Chondrocyte (in vitro differentiated cells): ENCODE measurements around the gene ZNF628. TPM values are rescaled to one million over a fixed set of nuclear protein-coding genes. Genes with fewer than 3 reads are reported as not detected.

ENCODE experiments used
- DNase-seq: peaks from one replicate; pipeline ENCODE4 v3.0.0; 2021; ENCODE audit warnings: mixed read lengths, low spot score
- H3K27ac Mint-ChIP-seq: one replicate; pipeline ENCODE4 v1.8.0; 2021; ENCODE audit warnings: mild to moderate bottlenecking, moderate library complexity, mixed read lengths; ENCODE audit not compliant: unreplicated experiment
- H3K27me3 Mint-ChIP-seq: 2 replicates; pipeline ENCODE4 v1.8.0; 2021; ENCODE audit warnings: low read depth, mixed read lengths
- H3K36me3 Mint-ChIP-seq: 2 replicates; pipeline ENCODE4 v1.8.0; 2021; ENCODE audit warnings: low read depth, mixed read lengths
- H3K4me1 Mint-ChIP-seq: 2 replicates; pipeline ENCODE4 v1.8.0; 2021; ENCODE audit warnings: low read depth, mild to moderate bottlenecking, mixed read lengths
- H3K4me3 Mint-ChIP-seq: one replicate; pipeline ENCODE4 v1.8.0; 2021; ENCODE audit warnings: mild to moderate bottlenecking, moderate library complexity, mixed read lengths; ENCODE audit not compliant: unreplicated experiment
- H3K9me3 Mint-ChIP-seq: 2 replicates; pipeline ENCODE4 v1.8.0; 2021; ENCODE audit warnings: low read depth, mixed read lengths
- total RNA-seq: library from RNA; stranded (reverse); gene quantifications from 3 replicates; pipeline ENCODE4 v1.2.1, GENCODE V29; 2021
- TF ChIP-seq, protein P1 (sequence below): fragments of 200-600 bp; sonication (generic); IDR thresholded peaks from 2 replicates; pipeline ENCODE4 v1.5.0; 2021; ENCODE audit warnings: antibody characterized with exemption, mild to moderate bottlenecking, moderate library complexity

ZNF628 gene
- total RNA-seq, 1 donor from 2014 or later: 9.4 TPM

DNA sequence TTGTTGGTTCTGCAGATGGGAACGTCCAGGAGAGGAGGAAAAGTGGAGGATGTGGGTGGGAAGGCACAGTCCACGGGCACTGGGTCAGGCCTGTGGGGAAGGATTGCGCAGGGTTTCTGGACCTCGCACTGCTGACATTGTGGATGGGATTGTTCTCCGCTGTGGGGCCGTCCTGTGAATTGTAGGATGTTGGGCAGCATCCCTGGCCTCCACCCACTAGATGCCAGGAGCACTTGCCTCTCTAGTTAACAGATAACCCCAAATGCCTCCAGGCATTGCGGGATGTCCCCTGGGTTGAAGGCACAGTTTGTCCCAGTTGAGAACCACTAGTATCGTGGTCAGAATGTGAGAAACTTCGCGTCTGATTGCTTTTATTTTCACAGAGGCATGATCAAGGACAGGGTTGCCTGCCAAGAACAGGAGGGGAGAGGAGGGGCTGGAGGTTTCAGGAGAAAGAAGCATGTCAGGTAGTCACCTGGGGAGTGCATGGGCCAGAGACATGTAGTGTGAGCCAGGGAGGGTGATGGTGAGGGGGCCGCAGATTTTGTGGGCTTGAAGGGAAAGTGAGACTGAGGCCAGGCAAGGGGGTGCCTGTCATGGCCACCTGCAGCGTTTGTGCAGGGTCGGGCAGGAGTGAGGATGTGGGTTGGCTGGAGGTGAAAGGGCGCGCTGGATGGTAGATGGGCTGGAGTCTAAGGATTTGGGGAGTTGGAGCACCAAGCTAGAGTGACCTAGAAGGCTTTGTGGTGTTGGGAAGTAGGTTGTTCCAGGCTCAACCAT, 3.2 kb downstream of the ZNF628 start:
- peaks cover 38% of the 10 kb centered on the region for H3K4me1 Mint-ChIP-seq
- no peak for DNase-seq
- H3K9me3 Mint-ChIP-seq: no peaks in the 10 kb centered on the region
- no peaks in the 10 kb centered on the region for H3K36me3 Mint-ChIP-seq
- H3K4me3 Mint-ChIP-seq: peak overlapping the region; percentile 26
- H3K27me3 Mint-ChIP-seq: no peaks in the 10 kb centered on the region
- peak overlapping the region; percentile 3 for H3K27ac Mint-ChIP-seq
- TF ChIP-seq, protein P1, sequence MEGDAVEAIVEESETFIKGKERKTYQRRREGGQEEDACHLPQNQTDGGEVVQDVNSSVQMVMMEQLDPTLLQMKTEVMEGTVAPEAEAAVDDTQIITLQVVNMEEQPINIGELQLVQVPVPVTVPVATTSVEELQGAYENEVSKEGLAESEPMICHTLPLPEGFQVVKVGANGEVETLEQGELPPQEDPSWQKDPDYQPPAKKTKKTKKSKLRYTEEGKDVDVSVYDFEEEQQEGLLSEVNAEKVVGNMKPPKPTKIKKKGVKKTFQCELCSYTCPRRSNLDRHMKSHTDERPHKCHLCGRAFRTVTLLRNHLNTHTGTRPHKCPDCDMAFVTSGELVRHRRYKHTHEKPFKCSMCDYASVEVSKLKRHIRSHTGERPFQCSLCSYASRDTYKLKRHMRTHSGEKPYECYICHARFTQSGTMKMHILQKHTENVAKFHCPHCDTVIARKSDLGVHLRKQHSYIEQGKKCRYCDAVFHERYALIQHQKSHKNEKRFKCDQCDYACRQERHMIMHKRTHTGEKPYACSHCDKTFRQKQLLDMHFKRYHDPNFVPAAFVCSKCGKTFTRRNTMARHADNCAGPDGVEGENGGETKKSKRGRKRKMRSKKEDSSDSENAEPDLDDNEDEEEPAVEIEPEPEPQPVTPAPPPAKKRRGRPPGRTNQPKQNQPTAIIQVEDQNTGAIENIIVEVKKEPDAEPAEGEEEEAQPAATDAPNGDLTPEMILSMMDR: no peak

DNA sequence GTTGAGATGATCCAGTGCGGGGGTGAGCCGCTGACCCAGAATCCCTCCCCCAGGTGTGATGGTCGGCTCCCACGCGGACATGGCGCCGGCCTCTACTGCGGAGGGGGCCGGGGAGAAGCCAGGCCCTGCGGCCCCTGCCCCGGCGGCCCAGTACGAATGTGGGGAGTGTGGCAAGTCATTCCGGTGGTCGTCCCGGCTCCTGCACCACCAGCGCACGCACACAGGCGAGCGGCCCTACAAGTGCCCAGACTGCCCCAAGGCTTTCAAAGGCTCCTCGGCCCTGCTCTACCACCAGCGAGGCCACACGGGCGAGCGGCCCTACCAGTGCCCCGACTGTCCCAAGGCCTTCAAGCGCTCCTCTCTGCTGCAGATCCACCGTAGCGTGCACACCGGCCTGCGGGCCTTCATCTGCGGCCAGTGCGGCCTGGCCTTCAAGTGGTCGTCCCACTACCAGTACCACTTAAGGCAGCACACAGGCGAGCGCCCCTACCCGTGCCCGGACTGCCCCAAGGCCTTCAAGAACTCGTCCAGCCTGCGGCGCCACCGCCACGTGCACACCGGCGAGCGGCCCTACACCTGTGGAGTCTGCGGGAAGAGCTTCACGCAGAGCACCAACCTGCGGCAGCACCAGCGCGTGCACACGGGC, 4.9 kb downstream of the ZNF628 start:
- H3K9me3 Mint-ChIP-seq: no peaks in the 10 kb centered on the region
- H3K27ac Mint-ChIP-seq: no peak overlapping the region
- DNase-seq: peak; percentile 81
- H3K4me1 Mint-ChIP-seq: peaks cover 36% of the 10 kb centered on the region
- no peak overlapping the region for H3K4me3 Mint-ChIP-seq
- no peaks in the 10 kb centered on the region for H3K27me3 Mint-ChIP-seq
- H3K36me3 Mint-ChIP-seq: no peaks in the 10 kb centered on the region
- TF ChIP-seq, protein P1: no peak

DNA sequence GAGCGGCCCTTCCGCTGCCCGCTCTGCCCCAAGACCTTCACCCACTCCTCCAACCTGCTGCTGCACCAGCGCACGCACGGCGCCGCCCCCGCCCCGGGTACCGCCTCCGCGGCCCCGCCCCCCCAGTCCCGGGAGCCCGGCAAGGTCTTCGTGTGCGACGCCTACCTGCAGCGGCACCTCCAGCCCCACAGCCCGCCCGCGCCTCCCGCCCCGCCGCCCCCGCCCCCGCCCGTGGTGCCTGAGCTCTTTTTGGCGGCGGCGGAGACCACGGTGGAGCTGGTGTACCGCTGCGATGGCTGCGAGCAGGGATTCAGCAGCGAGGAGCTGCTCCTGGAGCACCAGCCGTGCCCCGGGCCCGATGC, 5.4 kb downstream of the ZNF628 start:
- Mint-ChIP-seq H3K4me3 (no peak overlapping the region), H3K4me1 (peaks cover 37% of the 10 kb centered on the region), H3K36me3 (no peaks in the 10 kb centered on the region), H3K9me3 (no peaks in the 10 kb centered on the region), H3K27me3 (no peaks in the 10 kb centered on the region), H3K27ac (no peak overlapping the region)
- no peak for DNase-seq
- TF ChIP-seq, protein P1: no peak

DNA sequence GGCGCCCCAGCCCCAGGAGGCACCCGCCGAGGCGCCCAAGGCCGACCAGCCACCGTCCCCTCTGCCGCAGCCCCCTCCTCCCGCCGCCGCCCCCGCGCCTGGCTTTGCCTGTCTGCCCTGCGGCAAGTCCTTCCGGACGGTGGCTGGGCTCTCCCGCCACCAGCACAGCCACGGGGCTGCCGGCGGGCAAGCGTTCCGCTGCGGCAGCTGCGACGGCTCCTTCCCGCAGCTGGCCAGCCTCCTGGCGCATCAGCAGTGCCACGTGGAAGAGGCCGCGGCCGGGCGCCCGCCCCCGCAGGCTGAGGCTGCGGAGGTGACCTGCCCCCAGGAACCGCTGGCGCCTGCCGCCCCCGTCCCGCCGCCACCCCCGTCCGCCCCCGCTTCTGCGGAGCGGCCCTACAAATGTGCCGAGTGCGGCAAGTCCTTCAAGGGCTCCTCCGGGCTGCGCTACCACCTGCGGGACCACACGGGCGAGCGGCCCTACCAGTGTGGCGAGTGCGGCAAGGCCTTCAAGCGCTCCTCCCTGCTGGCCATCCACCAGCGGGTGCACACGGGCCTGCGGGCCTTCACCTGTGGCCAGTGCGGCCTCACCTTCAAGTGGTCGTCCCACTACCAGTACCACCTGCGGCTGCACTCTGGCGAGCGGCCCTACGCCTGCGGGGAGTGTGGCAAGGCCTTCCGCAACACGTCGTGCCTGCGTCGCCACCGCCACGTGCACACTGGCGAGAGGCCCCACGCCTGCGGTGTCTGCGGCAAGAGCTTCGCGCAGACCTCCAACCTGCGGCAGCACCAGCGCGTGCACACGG, 5.9 kb downstream of the ZNF628 start:
- no peak overlapping the region for H3K27ac Mint-ChIP-seq
- no peak overlapping the region for H3K4me3 Mint-ChIP-seq

More for the DNA sequence above, 5.9 kb downstream of the ZNF628 start:
- no peaks in the 10 kb centered on the region for H3K36me3 Mint-ChIP-seq
- no peaks in the 10 kb centered on the region for H3K27me3 Mint-ChIP-seq
- H3K4me1 Mint-ChIP-seq: peaks cover 39% of the 10 kb centered on the region
- TF ChIP-seq, protein P1: no peak
- H3K9me3 Mint-ChIP-seq: no peaks in the 10 kb centered on the region
- DNase-seq: no peak
